Left ventricle myocardium superior (tissue), 1 donor: ENCODE results near the gene HOXB8. TPM values are rescaled to one million over a fixed set of nuclear protein-coding genes. Genes with fewer than 3 reads are reported as not detected.
A peak's percentile ranks its signal among the peaks of the same experiment; 100 is the strongest.

Experiments used
- ATAC-seq: fragments of 200-7000 bp; cut with Tn5 transposase; one replicate; pipeline ENCODE4 v1.9.1; 2020; ENCODE audit warnings: mild to moderate bottlenecking, moderate library complexity
- DNase-seq: peaks from one replicate; pipeline ENCODE4 v3.0.0-alpha.2; 2020
- intact Hi-C: fragments of 100-400 bp; cut with micrococcal nuclease; formaldehyde crosslinking; loops from one replicate; pipeline ENCODE4 v1.11.0; 2022
- total RNA-seq: library from RNA; stranded (reverse); fragmentation: NEBNext Ultra II Directional; extraction: Animal tissue kit (Norgen Biotek cat#: 25700); gene quantifications from one replicate; pipeline ENCODE4 v1.2.1, GENCODE V29; 2021
- donor health status: DM: no; HTN: yes; CAD: no; lungs with severe emphysema.

Gene HOXB8
- total RNA-seq, 1 donor from 2014 or later: not detected

DNA sequence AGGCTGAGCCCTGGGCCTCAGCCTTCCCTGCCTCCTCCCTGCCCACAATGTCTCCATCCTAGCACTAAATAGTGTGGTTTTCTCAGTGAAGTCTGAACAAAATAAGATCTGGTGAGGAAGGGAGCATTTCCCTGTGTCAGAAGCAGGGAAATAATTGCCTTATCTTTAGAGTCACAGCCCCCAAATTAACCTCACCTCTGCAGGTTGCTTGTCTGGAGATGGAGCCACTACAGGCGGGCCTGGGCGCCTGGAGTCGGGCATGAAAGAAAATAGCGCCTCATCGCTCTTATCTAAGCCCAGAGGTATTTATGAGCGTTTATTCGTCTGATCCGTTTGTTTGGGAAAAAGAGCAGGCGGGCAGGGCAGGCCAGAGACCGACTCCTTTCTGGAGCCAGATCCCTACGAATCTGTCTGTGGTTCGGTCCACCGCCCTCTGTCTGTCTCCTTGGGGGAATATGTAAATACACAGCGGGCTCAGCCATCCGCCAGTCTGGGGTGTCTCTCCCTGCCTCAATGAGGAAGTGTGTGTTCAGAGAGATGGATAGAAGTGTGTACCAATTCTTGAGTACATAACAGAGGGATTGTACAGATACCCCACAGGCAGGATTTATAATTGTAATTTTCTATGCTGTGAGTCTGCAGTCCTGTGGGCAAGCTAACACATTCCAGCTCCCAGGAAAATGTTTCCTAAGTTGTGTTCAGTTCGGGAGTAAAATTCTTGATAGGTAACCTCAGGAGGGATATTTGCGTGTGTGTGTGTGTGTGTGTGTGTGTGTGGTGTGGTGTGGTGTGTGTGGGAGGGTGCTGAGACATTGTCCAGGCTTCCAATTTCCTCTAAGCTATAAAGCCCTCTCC is 14.6 kb downstream of the HOXB8 start:
- no peak for ATAC-seq
- DNase-seq: no peak
- intact Hi-C loops: no loop called here

DNA sequence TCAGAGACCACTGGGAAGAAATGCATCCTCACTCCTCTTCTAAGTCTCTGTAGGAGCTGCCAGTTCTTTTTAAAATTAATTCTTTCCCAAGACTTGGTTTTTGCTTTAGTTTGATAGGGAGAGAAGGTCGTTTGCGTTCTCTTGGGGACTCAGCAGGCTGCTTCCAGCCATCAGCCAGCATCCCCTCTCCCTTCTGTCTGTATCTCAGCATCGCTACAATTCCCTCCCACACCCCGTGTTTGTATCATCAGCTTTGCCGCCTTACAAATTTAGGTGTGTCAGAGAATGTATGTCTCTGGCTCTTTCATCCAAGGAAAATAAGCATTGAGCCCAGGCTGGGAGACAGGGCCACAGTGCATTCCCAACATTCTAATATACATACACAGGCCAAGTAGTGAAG is 15.7 kb downstream of the HOXB8 start:
- no peak for ATAC-seq
- intact Hi-C loops: no loop called here
- no peak for DNase-seq

DNA sequence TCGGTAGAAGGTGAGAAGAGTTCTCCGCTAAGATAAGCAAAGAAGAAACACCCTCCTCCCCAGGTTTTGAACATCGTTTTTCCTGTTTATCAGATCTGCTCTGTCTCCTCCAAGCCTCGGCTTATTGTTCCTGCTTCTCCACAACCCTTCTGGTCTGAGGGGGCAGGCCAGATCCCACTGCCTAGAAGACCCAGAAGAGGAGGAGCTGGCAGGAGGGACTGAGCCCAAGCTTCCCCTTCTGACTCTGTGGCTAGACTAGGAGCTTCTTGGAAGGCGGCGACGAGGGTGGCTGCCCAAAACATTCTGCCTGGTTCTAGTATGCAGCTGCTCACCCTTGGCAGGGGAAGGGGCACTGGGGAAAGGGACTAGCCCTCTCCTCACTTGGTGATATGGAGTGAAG is 16.4 kb downstream of the HOXB8 start:
- ATAC-seq (no peak), DNase-seq (no peak)
- intact Hi-C loops: no loop called here

DNA sequence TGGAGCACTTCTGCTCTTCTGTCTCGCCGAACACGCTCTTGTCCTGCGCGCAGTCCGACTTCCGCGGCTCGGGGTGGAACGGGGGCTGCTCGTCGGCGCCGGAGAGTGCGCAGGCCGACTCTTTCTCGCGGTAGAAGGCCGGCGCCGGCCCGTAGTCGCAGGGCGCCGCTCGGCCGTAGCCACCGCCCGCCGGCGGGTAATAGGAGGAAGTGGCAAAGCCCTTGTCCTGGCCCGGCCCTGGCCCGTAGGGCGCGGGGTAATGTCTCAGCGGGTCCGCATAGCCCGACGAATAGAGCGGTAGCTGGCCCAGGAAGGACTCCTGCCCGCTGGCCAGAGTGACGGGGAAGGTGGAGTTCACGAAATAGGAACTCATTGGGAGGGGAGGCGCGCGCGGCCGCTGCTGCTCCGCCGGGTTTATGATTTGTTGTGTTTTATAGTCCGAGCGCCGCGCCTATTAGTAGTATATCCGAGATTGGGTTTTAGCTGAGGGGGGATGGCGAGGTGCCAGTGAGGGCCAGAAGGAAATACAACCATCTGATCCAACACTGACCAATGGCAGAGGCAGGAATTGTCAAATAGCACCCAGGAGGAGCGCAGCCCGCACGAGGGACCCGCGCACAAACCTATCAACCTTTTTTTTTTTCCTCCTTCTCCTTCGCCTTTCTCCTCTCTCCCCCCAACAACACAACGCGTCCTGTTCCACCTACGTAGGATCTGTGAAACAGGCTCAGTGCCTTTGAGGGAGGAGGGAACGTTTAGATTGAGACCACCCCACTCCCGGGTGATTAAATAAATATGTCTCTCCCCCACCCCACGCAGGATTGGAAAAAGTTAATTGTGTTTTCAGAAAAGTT is 17.1 kb downstream of the HOXB8 start:
- peak; percentile 48 for ATAC-seq
- intact Hi-C loops: no loop called here
- peak; percentile 59 for DNase-seq

DNA sequence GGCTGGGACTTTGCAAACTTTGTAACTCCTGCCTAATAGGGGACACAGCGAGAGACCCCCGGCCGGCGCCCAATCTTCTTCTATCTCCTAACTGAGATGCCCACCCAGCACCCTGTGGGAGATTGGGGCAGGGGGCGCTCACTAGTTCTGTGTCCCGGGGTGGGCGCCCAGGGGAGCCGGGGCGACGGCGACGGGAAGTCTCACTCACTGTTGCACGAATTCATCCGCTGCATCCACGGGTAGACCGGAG is 17.6 kb downstream of the HOXB8 start:
- ATAC-seq: no peak
- intact Hi-C loops: no loop called here
- no peak for DNase-seq

DNA sequence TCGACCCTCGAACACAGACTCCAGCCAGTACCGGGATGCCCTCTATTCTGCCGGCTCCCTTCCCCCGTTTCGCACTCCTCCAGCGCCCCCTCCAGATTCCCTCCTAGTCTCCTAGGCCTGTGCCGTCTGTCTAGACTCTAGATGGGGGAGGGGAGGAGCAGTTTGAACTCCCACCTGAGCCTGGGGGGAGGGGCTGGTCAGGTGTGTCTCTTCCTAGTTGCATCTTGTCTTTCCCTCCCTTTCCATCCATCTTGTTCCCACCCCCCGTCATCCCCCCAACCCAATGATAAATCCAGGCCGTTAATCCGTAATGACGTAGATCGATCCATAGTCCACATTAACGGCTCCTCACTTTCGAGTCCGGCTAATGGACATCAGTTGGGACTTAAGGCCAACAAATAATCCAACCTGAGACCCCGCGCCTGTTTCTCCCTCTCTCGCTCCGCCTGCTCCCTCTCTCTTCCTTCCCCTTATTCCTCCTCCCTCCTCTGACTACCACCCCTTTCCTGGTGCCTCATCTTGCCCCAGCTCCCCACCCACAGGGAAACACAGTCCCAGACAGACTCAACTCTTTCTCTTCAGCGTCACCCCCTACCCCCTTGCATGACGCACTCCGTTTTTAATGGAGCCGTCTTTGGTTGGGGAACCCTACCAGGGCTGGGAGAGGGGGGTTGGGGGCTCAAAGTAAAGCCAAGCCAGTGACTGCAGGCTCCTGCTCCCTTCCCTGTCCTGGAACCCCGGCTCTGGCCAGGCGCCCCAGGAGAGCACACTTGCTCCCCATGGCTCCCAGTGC is 18.2 kb downstream of the HOXB8 start:
- intact Hi-C loops: no loop called here
- DNase-seq (no peak), ATAC-seq (peak; percentile 11)

DNA sequence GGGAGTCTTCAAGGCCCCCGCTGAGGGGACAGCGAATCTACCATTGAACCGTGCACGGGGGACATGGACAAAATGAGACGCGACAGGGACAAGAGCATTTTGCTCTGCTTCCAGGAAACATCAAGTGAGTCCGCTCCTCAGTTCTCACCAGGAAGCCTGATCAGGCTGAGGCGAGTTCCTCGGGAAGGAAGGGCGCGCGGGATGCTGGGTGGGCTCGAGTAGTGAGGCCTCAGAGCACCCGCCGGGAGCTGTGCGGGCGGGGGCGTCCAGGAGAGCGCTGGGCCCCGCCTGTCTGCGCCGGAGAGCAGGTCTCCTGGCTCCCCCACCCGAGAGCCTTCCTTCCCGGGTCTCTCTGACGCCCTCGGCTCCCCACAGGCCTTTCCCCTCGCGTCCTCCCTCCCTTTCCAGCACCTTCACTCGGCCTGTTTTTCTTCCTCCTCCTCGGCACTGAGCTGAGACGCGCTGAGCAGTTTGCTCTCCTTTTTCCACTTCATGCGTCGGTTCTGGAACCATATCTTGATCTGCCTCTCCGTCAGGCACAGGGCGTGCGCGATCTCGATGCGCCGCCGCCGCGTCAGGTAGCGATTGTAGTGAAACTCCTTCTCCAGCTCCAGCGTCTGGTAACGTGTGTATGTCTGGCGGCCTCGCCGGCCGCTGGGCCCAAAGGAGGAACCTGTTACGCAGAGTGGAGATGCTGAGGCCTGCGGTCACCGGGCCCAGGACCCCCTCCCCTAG is 18.9 kb downstream of the HOXB8 start:
- intact Hi-C loops: no loop called here
- ATAC-seq: no peak
- DNase-seq: no peak

DNA sequence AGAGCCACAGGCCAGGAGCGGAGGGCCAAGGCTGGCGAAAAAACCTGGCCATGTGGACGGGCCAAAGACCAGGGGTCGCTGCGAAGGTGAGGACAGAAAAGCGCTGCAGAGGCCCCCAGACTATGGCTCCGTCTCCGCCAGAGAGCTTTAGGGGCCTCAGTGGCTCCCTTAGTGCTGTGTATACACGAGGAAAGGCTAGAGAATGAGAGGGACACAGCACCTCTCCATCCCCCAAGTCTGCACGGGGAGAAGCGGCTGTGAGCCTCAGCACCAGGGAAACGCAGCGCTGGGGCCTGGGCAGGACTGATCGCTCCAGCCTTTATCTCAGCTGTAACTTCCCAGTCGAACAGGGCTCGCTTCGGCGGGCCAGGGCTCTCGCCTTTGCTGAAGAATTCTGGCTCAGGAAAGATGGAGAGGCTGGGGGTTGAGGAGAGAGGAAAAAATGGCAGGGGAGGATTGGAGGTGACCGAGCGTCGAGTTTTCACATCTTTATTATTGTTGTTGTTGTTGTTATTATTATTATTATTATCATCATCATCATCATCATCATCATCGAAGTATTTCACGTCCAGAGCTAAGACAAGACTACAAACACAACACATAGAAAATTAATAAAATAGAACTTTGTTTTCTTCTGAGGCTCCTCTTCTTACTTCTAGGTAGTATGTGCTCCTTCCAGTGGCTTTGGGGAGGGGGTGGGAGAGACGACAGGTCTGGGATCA is 19.7 kb downstream of the HOXB8 start:
- no peak for DNase-seq
- ATAC-seq: no peak
- intact Hi-C loops: no loop called here

DNA sequence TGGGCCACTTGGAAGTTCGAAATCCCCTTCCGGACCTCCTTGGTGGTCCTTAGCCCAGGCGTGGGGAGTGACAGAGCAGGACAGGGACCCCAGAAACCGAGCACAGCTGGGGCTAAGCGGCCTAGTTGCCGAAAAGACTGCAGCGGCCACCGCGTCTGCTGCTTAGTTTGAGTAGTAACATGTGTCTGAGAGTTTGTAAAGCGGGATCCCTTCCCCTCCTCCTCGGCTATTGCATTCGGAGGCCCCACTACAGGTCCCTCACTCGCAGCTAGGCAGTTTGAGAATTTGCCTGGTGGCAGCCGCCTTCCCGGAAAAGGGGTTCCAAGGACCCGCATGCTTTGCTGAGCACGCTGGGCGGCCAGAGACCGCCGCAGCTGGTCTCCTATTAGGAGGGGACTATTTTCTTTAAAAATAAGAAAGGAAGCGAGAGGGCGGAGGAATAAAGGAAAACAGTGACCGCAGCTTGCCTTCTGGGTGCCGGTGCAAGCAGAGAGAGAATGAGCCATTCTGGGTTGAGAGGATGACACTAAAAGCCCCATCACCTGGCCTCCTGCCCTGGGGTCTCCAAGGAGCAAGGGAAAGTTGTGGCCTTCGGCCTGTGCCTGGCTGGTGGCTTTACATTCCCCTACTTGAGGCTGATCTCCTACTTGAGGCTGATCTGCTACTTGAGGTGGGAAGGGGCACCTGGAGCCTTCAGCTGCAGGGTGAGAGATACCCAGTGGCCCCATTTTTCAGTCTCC is 20.4 kb downstream of the HOXB8 start:
- intact Hi-C loops: no loop called here
- ATAC-seq: no peak
- DNase-seq: no peak

DNA sequence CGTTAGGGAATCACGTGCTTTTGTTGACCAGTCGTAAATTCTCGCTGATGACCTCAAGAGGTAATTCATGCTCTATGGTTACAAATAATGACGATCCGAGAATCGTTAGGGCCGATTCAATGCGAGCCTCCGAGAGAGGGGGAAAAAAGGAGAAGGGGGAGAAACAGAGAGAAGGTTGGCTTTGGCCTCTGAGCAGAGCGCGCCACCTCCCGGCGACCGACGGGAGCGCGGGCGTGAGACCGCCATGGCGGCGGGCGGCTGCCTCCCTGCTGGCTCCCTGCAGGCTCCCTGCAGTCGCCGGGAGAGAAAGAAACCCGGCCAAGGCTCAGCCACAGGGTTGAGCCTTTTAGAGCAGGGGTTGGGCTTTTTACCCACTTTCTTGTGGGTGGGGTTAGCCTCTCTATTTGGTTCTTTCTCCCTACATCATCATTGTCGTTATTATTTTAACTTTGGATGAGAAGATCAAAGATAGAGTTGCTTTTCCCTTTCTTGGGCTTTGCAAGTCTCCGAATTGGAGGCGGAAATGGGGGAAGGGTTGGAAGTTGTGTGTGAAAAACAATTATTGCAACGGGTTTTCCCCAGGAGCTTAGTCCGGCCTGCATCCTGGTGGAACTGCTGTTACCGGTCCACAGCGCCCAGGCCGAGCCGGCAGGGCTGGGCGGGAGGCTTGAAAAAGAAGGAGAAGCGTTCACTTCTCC is 21.1 kb downstream of the HOXB8 start:
- DNase-seq: peak; percentile 85
- intact Hi-C loops: no loop called here
- peak; percentile 72 for ATAC-seq

DNA sequence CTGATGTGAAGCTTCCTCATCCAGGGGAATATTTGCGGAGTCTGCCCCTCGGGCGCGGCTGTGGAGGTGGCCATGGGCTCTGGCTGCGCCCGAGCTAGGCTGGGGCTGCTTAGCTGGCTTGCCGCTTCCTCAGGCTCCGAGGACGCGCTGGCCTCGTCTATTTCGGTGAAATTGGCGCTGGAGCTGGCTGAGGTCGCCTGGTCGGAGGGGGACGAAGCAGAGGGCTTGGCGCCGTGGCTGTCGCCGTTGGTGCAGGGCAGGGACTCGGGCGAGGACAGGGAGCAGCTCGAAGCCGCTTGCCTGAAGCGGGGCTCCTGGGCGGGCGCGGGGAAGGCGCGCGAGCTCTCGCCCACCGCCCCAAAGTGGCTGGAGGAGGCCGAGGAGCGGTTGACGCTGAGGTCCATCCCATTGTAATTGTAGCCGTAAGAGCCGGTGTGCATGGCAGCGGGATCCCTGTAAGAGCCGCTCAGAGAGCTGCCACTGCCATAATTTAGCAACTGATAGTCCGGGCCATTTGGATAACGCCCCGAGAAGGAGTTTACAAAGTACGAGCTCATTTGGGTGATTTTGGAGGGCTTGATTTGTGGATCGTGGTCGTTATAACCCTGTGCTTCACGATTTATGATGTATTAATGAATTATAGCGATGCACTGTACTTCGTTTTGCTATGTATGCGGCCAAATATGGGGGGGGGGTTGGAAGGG is 21.8 kb downstream of the HOXB8 start, which contains the start of gene HOXB5:
Gene HOXB5 (minus strand): TSS at position 654 of the 704 bp plus-strand sequence. CDS start 97 bp downstream, at position 557.
- no peak for DNase-seq
- peak; percentile 17 for ATAC-seq
- intact Hi-C loops: no loop called here

DNA sequence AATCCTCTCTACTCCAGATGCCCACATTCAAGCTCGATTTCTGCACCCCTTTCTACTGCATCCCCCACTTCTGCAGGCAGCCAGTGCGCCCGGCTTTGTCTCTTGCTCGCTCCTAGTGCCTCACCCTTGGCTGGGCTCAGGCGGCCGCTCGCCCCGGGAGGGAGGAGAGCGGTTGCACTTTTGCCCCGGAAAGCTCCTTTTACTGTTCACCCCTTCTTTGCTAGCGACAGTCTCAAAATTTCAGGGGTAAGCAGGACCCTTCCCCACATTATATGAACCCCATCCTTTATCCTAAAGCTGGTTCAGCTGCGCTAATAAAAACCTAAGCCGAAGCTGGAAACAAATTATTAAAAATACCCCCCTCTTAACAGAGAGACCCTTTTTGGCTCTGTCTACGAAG is 22.5 kb downstream of the HOXB8 start:
- ATAC-seq: no peak
- no peak for DNase-seq
- intact Hi-C loops: no loop called here

DNA sequence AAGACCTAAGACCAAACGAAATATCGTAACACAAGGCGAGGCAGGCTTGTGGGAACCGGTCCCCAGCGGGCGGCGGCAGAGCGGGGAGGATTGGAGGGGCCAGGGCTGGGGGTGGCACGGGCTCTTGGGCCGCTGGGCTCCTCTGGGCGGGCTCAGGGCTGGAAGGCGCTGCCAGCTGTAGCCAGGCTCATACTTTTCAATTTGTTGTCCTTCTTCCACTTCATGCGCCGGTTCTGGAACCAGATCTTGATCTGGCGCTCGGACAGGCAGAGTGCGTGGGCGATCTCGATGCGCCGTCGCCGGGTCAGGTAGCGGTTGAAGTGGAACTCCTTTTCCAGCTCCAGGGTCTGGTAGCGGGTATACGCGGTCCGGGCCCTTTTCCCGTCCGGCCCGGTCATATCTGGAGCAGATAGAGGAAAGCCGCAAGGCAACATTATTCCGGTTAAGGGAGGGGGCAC is 23.0 kb downstream of the HOXB8 start:
- DNase-seq: no peak
- intact Hi-C loops: no loop called here
- no peak for ATAC-seq

DNA sequence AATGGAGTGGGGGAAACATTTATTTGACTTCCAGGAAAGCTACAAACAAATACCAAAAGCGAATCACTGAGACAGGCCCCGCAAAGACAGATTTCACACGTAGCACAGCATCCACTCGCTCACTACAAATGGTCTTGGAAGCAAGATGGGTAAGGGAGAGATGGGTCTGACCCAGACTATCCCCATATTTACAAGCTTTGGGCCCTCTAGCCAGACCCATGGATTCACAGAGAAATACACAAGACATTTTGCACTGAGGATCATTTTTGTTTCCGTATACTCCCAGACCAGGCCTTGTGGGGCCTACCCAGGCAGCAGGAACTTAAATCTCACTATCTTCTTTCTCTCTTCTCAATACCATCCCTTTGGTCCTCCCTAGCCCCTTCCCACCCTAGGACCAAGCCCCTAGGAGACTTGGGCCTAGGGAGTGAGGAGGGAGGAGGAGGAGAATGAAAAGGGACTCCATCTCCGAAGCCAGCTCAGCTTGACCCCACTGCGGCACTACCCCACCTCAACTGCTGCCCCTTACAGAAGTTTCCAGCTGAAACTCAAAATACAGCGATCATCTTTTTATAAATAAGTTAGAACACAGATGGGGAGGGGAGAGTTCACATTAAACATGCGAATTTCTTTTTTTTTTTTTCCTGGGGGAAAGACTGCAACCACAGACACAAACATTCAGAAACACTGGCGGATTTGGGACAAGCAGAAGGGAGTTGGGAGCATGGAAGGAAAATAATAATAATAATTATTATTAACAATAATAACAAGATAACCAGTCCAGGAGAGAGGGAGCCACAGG is 23.6 kb downstream of the HOXB8 start:
- DNase-seq: no peak
- intact Hi-C loops: no loop called here
- ATAC-seq: no peak

DNA sequence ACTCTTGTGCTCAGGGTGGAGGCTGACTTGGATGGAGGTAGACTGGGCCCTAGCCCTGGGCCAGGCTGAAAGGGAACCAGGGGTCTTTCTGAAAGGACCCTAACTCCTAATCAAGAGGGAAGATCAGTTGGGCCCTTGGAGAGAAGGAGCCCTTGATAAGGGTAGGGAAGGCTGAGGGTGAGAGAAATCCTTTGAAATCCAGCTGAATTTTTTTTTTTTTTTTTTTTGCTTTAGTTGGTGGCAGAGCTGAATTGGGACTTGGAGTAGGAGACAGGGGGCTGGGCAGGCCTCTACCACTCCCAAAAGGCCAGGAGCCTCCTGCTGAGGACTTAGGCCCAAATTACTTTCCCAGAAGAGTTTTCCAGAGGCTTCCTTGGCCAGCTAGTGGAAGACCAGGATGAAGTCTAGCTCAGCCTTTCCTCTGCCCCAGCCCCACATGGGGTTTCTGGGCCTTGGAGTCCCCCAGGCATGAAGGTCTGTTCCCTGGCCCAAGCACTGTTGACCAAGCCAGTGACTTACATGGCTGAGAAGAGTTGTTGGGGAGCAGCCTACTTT is 24.4 kb downstream of the HOXB8 start:
- intact Hi-C loops: no loop called here
- DNase-seq (no peak), ATAC-seq (no peak)
